GM12872 (cell line): ENCODE measurements around the gene SDSL.

Experiments used
- CTCF ChIP-seq: IDR thresholded peaks from 3 replicates; pipeline ENCODE4 v1.5.1; 2011; ENCODE audit warnings: low read depth, mild to moderate bottlenecking, low read length, moderate library complexity; ENCODE audit not compliant: insufficient read depth

Gene SDSL

GRCh38 chr12:113463746-113464451, 41.7 kb downstream of the SDSL start:
- TF ChIP-seq CTCF = no peak

GRCh38 chr12:113464452-113464775, 42.2 kb downstream of the SDSL start:
- TF ChIP-seq CTCF = no peak

GRCh38 chr12:113464852-113465719, 42.9 kb downstream of the SDSL start:
- TF ChIP-seq CTCF = no peak

GRCh38 chr12:113465808-113466453, 43.8 kb downstream of the SDSL start:
- no peak for TF ChIP-seq CTCF

- TF ChIP-seq CTCF = no peak
These were observed 44.4 kb downstream of the SDSL start for GRCh38 chr12:113466454-113467141.

- TF ChIP-seq CTCF = no peak
These were observed 44.9 kb downstream of the SDSL start for GRCh38 chr12:113467142-113467501.
